Mammary epithelial cell (primary cell): ENCODE data around the gene LARGE1.

Experiments used
- EZH2 ChIP-seq: IDR thresholded peaks from 2 replicates; pipeline ENCODE4 v1.6.1; 2012; ENCODE audit warnings: low read length, inconsistent platforms, borderline replicate concordance
- TF ChIP-seq, protein P1 (sequence below), 2 donors: IDR thresholded peaks in 1 of 2; conservative IDR thresholded peaks in 1 of 2; 2 replicates each; pipeline ENCODE4 v1.5.1; 2011 to 2012; ENCODE audit warnings: inconsistent platforms in 2 of 2, low read length in 2 of 2, mild to moderate bottlenecking in 2 of 2, control low read depth in 1 of 2, low read depth in 1 of 2; ENCODE audit not compliant: insufficient read depth in 1 of 2; ENCODE audit errors: extremely low read depth in 1 of 2

DNA sequence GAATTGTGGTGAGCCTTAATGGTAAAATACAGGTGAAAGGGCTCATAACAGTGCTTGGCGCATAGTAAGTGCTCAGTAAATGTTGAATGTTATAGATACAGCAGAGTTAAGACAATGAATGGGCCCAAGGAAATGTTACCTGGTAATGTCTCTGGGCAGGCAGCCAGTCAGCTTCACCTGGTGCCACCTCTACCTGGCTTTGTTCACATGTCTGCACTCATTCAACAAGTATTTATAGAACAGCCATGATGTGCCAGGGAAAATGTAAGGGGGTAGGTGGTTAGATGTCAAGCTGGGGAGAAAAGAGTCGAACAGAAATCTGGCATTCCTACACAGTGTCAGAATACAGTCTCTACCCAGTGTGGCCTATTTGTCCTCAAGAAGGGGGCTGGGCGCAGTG lies 623.3 kb downstream of the LARGE1 start:
- TF ChIP-seq, protein P1, sequence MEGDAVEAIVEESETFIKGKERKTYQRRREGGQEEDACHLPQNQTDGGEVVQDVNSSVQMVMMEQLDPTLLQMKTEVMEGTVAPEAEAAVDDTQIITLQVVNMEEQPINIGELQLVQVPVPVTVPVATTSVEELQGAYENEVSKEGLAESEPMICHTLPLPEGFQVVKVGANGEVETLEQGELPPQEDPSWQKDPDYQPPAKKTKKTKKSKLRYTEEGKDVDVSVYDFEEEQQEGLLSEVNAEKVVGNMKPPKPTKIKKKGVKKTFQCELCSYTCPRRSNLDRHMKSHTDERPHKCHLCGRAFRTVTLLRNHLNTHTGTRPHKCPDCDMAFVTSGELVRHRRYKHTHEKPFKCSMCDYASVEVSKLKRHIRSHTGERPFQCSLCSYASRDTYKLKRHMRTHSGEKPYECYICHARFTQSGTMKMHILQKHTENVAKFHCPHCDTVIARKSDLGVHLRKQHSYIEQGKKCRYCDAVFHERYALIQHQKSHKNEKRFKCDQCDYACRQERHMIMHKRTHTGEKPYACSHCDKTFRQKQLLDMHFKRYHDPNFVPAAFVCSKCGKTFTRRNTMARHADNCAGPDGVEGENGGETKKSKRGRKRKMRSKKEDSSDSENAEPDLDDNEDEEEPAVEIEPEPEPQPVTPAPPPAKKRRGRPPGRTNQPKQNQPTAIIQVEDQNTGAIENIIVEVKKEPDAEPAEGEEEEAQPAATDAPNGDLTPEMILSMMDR (conservative IDR thresholded peaks at IDR 0.05 in 1 of 2, IDR thresholded peaks at IDR 0.05 in 1 of 2; ENCODE audit: extremely low read depth in 1 of 2, insufficient read depth in 1 of 2, low read depth in 1 of 2, low read length in 2 of 2), result no peak
- no peak for TF ChIP-seq EZH2
